Right lobe of liver (tissue), 6 donors: Measurements from ENCODE around the gene TRPM3. TPM values are rescaled to one million over a fixed set of nuclear protein-coding genes. Genes with fewer than 3 reads are reported as not detected.

ENCODE experiments used
- ATAC-seq, 4 donors: fragments of 200-7000 bp; cut with Tn5 transposase; one replicate each; pipeline ENCODE4 v1.9.1; 2020; ENCODE audit warnings: mild to moderate bottlenecking in 4 of 4, moderate library complexity in 4 of 4
- DNase-seq, 3 donors: peaks; one replicate each; pipeline ENCODE4 v3.0.0-alpha.2; 2020
- H3K27ac ChIP-seq, 3 donors: fragments of 200-600 bp; one replicate each; pipeline ENCODE4 v1.8.0; 2022
- H3K27me3 ChIP-seq, 2 donors: fragments of 200-600 bp; one replicate each; pipeline ENCODE4 v1.8.0; 2022
- H3K36me3 ChIP-seq, 4 donors: fragments of 200-600 bp; sonication (generic) in 1 of 4; one replicate each; pipeline versions ENCODE4 v1.5.1 to v1.8.0; 2017 to 2022; ENCODE audit warnings: control low read depth in 1 of 4
- H3K4me1 ChIP-seq, 4 donors: fragments of 200-600 bp; sonication (generic) in 1 of 4; one replicate each; pipeline versions ENCODE4 v1.5.1 to v1.8.0; 2017 to 2022; ENCODE audit warnings: control low read depth in 1 of 4
- H3K4me3 ChIP-seq, 3 donors: fragments of 200-600 bp; one replicate each; pipeline ENCODE4 v1.8.0; 2022
- H3K9me3 ChIP-seq, 4 donors: fragments of 200-600 bp; sonication (generic) in 1 of 4; one replicate each; pipeline versions ENCODE4 v1.5.1 to v1.8.0; 2017 to 2022; ENCODE audit warnings: control low read depth in 1 of 4
- POLR2A ChIP-seq: fragments of 450-650 bp; IDR thresholded peaks from one replicate; pipeline ENCODE4 v1.6.1; 2017; ENCODE audit warnings: antibody characterized with exemption, mild to moderate bottlenecking
- WGBS: methylation state at CpG from one replicate; pipeline ENCODE4 v1.1.6; 2018; ENCODE audit warnings: low coverage, low lambda C conversion rate; ENCODE audit not compliant: insufficient coverage; ENCODE audit errors: missing lambda C conversion rate; 5-methylcytosine and 5-hydroxymethylcytosine counted together
- intact Hi-C, 2 donors: fragments of 100-400 bp; cut with DNase I; formaldehyde crosslinking; loops; one replicate each; pipeline versions ENCODE4 v1.11.2 to v1.14.1; 2022
- total RNA-seq, 6 experiments: library from RNA; depleted of rRNA in 2 of 6; stranded (reverse); fragments of >200 nt in 2 of 6; fragmentation: NEBNext Ultra II Directional in 3 of 6; extraction: Animal tissue kit (Norgen Biotek cat#: 25700) in 3 of 6; gene quantifications; one replicate each; pipeline versions ENCODE4 v1.1.0 to v1.2.4, GENCODE V29; 2016 to 2023
- TF ChIP-seq, protein P1 (sequence below), 4 donors: fragments of 200-600 bp in 3 of 4; fragments of 450-650 bp in 1 of 4; IDR thresholded peaks; one replicate each; pipeline versions ENCODE4 v1.5.1 to v1.8.0; 2016 to 2022; ENCODE audit warnings: antibody characterized with exemption in 4 of 4, mild to moderate bottlenecking in 2 of 4
- donor health status: DM: no; HTN: yes; CAD: no.
- donor health status: DM: no; HTN: no; CAD: no.
- donor health status: DM: no; HTN: no; CAD: no.
- donor health status: DM: no; HTN: yes; CAD: no.
- donor health status: DM: no; HTN: yes; CAD: no.

TRPM3 gene
- total RNA-seq, 6 experiments from 2014 or later = 0.26 to 0.56 (median 0.39) TPM

DNA sequence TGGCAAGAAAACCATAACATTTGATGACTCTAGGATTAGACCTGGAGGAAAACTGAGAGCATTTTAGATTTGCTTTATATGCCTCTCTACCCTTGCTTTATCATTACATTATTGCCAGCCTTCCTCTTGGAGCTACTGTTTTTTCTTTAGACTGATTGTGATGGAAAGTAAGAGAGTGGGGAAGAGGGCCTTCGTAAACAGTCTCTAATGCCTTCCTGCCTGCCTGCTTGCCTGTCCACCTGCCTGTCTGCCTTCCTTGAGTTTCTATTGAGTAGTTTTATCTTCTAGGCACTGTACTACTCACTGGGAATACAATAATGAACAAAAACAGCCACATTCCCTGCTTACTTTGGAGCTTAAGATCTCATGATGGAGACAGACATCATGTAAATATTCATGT lies 189.3 kb downstream of the TRPM3 start:
- DNase-seq = no peak
- H3K4me1 ChIP-seq = no peaks in the 10 kb centered on the region
- intact Hi-C loops = no loop called here
- H3K9me3 ChIP-seq = no peaks in the 10 kb centered on the region
- no peak for ATAC-seq
- WGBS = 86% methylated on average over 1 of the region's 1 CpG
- no peaks in the 10 kb centered on the region for H3K36me3 ChIP-seq
- H3K27ac ChIP-seq = no peak overlapping the region
- no peaks in the 10 kb centered on the region for H3K27me3 ChIP-seq
- TF ChIP-seq, protein P1, sequence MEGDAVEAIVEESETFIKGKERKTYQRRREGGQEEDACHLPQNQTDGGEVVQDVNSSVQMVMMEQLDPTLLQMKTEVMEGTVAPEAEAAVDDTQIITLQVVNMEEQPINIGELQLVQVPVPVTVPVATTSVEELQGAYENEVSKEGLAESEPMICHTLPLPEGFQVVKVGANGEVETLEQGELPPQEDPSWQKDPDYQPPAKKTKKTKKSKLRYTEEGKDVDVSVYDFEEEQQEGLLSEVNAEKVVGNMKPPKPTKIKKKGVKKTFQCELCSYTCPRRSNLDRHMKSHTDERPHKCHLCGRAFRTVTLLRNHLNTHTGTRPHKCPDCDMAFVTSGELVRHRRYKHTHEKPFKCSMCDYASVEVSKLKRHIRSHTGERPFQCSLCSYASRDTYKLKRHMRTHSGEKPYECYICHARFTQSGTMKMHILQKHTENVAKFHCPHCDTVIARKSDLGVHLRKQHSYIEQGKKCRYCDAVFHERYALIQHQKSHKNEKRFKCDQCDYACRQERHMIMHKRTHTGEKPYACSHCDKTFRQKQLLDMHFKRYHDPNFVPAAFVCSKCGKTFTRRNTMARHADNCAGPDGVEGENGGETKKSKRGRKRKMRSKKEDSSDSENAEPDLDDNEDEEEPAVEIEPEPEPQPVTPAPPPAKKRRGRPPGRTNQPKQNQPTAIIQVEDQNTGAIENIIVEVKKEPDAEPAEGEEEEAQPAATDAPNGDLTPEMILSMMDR (IDR thresholded peaks at IDR 0.05) = no peak
- no peak for TF ChIP-seq POLR2A
- no peak overlapping the region for H3K4me3 ChIP-seq

DNA sequence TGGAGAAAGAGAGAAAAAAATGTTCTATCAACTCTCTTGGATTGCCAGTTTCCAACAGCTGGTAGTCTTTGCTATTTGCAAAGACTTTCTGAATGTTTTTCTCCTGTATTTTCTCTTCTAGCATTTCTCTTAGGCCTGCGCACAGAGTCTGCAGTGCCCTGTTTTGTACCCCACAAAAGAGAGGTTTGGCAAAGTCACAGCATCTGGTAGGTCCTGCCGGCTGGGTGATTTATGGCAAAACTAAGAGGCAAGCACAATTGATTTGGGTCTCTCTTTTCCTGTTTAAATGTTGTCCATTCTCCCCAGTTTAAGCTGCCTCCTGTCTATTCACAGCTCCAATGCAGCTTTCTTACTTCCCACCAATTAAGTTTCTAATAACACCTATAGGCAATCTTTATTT lies 193.9 kb downstream of the TRPM3 start:
- WGBS = 91% methylated on average over 2 of the region's 2 CpGs
- no peak for ATAC-seq
- intact Hi-C loops = loop anchor here in 1 of 2 donors (5.0 kb wide), 1 partner anchor 325 kb away; no protein-coding TSS in a partner anchor
- no peak overlapping the region for H3K27ac ChIP-seq
- no peaks in the 10 kb centered on the region for H3K9me3 ChIP-seq
- H3K27me3 ChIP-seq = no peaks in the 10 kb centered on the region
- no peaks in the 10 kb centered on the region for H3K36me3 ChIP-seq
- H3K4me1 ChIP-seq = no peaks in the 10 kb centered on the region
- no peak overlapping the region for H3K4me3 ChIP-seq
- no peak for DNase-seq
- TF ChIP-seq, protein P1 (IDR thresholded peaks at IDR 0.05) = no peak
- no peak for TF ChIP-seq POLR2A

DNA sequence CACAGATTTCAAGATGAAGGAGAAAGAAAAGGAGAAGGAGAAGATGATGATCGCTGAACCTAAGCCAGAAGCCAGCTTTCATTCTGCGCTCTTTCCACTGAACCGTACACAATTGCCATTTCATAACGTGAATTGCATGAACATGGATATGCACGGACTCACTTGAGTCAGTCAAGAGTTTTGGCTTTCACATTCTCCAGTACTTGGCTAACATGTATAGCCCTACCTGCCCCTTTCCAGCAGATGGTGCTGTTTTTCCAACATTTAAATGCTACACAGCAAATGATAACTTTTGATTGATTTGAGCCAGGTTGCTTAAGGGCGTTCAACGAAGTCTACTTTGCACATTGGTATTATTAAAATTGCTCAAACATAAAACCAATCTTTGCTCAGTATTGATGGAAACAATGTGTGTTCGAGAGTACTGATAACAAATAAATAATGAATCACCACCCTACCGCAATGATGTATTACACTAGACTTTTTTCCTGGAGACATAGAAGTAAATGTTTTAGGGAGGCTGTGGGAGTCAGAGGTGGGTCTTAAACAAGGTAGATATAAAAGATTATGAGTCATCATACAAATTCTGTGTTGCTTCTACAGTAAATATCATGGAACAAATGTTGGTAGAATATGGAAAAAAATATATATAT lies 196.4 kb downstream of the TRPM3 start:
- WGBS = 6% methylated on average over 9 of the region's 9 CpGs
- H3K4me1 ChIP-seq = no peaks in the 10 kb centered on the region
- H3K9me3 ChIP-seq = no peaks in the 10 kb centered on the region
- DNase-seq (peak in 1 of 3 donors; percentile 50), ATAC-seq (peak; percentile 99)
- H3K27ac ChIP-seq = no peak overlapping the region
- no peaks in the 10 kb centered on the region for H3K27me3 ChIP-seq
- TF ChIP-seq, protein P1 (IDR thresholded peaks at IDR 0.05) = peak; percentile 81 to 94 (median 88)
- no peak for TF ChIP-seq POLR2A
- intact Hi-C loops = loop anchor here in 1 of 2 donors (5.0 kb wide), 1 partner anchor 327 kb away; no protein-coding TSS in a partner anchor
- H3K4me3 ChIP-seq = no peak overlapping the region
- H3K36me3 ChIP-seq = no peaks in the 10 kb centered on the region

DNA sequence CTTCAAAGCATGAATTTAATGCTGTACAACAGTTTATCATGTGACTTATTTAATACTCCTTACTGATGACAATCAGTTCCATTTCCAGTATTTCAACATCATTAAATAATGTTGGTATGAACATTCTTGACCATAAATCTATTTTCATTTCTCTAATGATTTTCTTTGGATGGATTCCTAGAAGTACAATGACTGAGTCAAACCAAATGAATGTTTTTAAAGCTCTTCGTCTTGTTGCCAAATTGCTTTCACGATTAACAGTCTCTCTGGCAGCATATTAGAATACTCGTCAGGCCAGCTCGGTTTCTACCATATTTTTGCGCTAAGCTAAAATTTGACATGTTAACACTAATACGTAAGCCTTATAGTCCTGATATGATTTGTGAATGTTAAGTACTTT lies 197.0 kb downstream of the TRPM3 start:
- TF ChIP-seq POLR2A = no peak
- TF ChIP-seq, protein P1 (IDR thresholded peaks at IDR 0.05) = no peak
- H3K4me3 ChIP-seq = no peak overlapping the region
- H3K36me3 ChIP-seq = no peaks in the 10 kb centered on the region
- DNase-seq (no peak), ATAC-seq (no peak)
- 66% methylated on average over 6 of the region's 6 CpGs for WGBS
- no peaks in the 10 kb centered on the region for H3K4me1 ChIP-seq
- intact Hi-C loops = no loop called here
- H3K9me3 ChIP-seq = no peaks in the 10 kb centered on the region
- H3K27ac ChIP-seq = no peak overlapping the region
- no peaks in the 10 kb centered on the region for H3K27me3 ChIP-seq
